GM13977 (cell line): ENCODE measurements around the gene ZNF300.
A peak's percentile ranks its signal among the peaks of the same experiment; 100 is the strongest.
"Not testable (repeated sequence)": the region's sequence is repeated elsewhere in the genome, so short reads cannot be mapped to it uniquely, and the experiment has no call there.

Experiments used
- DNase-seq: peaks from one replicate; pipeline ENCODE4 v3.0.0; 2012; ENCODE audit warnings: low spot score
- CTCF ChIP-seq: IDR thresholded peaks from 2 replicates; pipeline ENCODE4 v1.5.1; 2012; ENCODE audit warnings: mild to moderate bottlenecking, control low read depth; ENCODE audit not compliant: insufficient read depth; ENCODE audit errors: extremely low read depth, missing control alignments
- in situ Hi-C: fragments of 300-500 bp; cut with MboI; formaldehyde crosslinking; loops from one replicate; pipeline ENCODE4 v1.12.0; 2022; ENCODE audit warnings: low sequenced_read_pairs, low pct_unique_long_range_greater_than_20kb, mixed read lengths, inconsistent platforms; ENCODE audit not compliant: unreplicated experiment

The ZNF300 gene

GRCh38 chr5:150846654-150847333, 58.0 kb downstream of the ZNF300 start:
- DNase-seq = peak; percentile 71
- TF ChIP-seq CTCF = peak; percentile 74
- in situ Hi-C loops = no loop called here

GRCh38 chr5:150846308-150846653, 58.5 kb downstream of the ZNF300 start, which contains the start of gene IRGM:
Gene IRGM, plus strand, starts transcription at chr5:150846521. Its CDS starts 1,603 bp downstream, at chr5:150848124.
- DNase-seq, in situ Hi-C loops: not testable (repeated sequence)

- in situ Hi-C loops, DNase-seq: not testable (repeated sequence)
Measured at GRCh38 chr5:150845185-150845859, 59.5 kb downstream of the ZNF300 start.
